ENCODE results near the gene MYORG.
A peak's percentile ranks its signal among the peaks of the same experiment; 100 is the strongest.

Gene MYORG

DNA sequence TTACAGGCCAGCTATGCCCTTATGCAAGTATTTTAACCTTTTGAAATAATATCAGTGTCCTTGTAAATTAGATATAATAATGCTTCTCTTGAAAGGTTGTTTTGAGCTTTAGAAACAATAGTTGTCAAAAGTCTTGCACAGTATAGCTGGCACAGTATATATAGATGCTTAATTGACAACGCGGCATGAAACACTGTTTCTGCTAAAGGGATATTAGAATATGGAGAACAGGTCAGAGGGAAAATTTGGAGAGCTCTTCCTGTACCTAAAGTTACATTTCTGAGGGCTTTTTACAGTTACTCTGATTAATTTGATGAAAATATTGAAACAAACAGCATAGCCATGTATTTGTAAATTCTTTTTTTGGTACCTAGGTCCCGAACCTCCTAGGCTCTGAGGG lies 42.9 kb downstream of the MYORG start:
- DNase-seq (ENCODE audit: low read depth in 2 of 2) = no peak

GRCh38 chr9:34332076-34332964 lies 44.4 kb downstream of the MYORG start:
- DNase-seq (ENCODE audit: low read depth in 2 of 2) = no peak

DNA sequence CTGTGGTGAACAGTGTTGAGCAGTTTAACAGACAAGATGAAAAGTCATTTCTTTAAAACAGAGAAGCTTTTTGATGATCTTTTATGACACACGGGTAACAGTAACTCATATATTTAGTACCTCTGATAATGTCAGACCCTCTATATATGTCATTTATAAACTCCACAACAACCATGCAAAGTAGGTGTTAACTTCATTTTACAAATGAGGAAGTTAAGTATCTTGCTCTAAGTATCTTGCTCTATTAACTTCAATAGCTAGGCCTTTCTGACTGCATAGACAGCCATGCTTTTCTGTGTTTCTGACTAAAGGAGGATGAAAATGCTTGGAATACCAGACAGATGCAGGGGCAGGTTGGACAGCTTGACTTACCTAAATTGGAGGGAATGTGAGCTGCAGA lies 45.5 kb downstream of the MYORG start:
- DNase-seq (ENCODE audit: low read depth in 2 of 2) = no peak

- peak; percentile 90 to 92 for DNase-seq (ENCODE audit: low read depth in 2 of 2)
Measured at GRCh38 chr9:34328987-34329832, 47.5 kb downstream of the MYORG start, which contains the start of the genes KIF24 and NUDT2. TSS of gene KIF24 (minus strand) at chr9:34329268. CDS start at chr9:34311346, 17,922 bp downstream. TSS of gene NUDT2 (plus strand) at chr9:34329569. CDS start at chr9:34339040, 9,471 bp downstream.

GRCh38 chr9:34328500-34328986 lies 48.2 kb downstream of the MYORG start:
- no peak for DNase-seq (ENCODE audit: low read depth in 2 of 2)

DNA sequence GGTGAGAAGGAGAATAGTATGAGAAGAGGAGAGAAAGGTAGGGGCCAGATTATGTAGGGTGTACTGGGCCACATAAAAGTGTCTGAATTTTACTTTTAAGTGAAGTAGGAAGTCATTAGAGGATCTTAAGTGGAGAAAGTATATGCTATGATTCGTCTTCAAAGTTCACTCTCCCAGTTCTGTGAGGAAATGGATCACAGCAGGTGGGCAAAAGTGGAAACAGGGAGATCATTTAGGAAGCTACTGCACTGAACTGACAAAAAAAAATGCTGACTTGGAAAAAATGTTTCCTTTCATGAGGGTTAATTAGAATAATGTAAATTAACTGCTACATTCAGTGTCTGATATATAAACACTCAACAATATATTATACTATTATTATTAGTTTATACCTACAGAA lies 50.0 kb downstream of the MYORG start:
- no peak for DNase-seq (ENCODE audit: low read depth in 2 of 2)

- DNase-seq (ENCODE audit: low read depth in 2 of 2) = no peak
Measured at GRCh38 chr9:34322899-34323591, 53.7 kb downstream of the MYORG start.

DNA sequence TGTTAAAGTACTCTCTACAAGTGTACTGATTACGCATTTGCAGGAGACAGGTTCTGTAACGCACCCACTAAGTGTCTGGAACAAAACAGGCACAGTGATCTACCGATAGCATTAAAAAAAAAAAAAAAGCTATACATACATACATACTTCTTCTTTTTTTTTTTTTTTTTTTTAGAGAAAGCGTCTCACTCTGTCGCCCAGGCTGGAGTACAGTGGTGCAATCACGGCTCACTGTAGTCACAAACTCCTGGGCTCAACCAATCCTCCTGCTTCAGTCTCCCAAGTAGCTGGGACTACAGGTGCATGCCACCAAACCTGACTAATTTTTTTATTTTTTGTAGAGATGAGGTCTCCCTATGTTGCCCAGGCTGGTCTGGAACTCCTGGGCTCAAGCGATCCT lies 55.2 kb downstream of the MYORG start:
- DNase-seq (ENCODE audit: low read depth in 2 of 2) = no peak

DNA sequence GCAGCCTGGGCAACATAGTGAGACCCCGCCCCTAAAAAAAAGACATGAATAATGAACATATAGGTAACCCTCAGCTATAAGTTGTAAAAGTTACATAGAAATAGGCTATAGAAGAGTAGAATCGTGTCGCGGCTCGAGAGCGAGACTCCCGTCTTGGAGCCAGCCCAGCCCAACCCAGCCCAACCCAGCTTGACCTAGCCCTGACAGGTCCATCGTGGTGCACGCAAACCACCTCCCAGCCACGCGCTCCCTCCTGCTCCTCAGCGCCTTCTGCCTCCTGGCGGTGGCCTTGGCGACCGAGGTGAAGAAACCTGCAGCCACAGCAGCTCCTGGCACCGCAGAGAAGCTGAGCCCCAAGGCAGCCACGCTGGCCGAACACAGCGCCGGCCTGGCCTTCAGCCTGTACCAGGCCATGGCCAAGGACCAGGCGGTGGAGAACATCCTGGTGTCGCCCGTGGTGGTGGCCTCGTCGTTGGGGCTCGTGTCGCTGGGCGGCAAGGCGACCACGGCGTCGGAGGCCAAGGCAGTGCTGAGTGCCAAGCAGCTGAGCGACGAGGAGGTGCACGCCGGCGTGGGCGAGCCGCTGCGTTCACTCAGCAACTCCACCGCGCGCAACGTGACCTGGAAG lies 58.4 kb downstream of the MYORG start:
- no peak for DNase-seq (ENCODE audit: low read depth in 2 of 2)

DNA sequence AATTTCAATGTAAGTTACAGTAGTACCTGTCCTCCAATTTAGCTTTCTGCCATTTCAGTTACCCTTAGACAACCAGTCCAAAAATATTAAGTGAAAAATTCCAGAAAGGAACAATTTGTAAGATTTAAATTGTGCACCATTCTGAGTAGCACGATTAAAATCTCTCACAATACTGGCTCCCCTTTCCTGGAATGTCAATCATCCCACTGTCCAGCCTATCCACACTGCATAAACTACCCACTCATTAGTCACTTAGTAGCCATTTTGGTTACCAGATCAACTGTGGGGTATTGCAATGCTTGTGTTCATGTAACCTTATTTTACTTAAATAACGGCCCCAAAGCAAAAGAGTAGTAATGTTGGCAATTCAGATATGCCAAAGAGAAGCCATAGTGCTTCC lies 59.3 kb downstream of the MYORG start:
- no peak for DNase-seq (ENCODE audit: low read depth in 2 of 2)

All from stimulated activated CD8-positive, alpha-beta memory T cell treated with anti-CD3 and anti-CD28 coated beads, Interleukin-2, amount 100 ng/mL, for 48 hours (primary cell).